ACC112 (cell line): ENCODE measurements around the gene PSEN2.
A peak's percentile ranks its signal among the peaks of the same experiment; 100 is the strongest.

Experiments used
- H2AFZ ChIP-seq: fragments of 200-600 bp; sonication (generic); one replicate; pipeline ENCODE4 v1.6.0; 2017; ENCODE audit warnings: antibody characterized with exemption, low read length; ENCODE audit not compliant: unreplicated experiment
- H3K27ac ChIP-seq: fragments of 200-600 bp; sonication (generic); 2 replicates; pipeline ENCODE4 v1.5.1; 2014; ENCODE audit warnings: low read depth, mild to moderate bottlenecking, antibody characterized with exemption, low read length, moderate library complexity
- H3K27me3 ChIP-seq: fragments of 200-600 bp; sonication (generic); 2 replicates; pipeline ENCODE4 v1.6.1; 2014; ENCODE audit warnings: mild to moderate bottlenecking, antibody characterized with exemption, low read length, moderate library complexity, mixed read lengths; ENCODE audit not compliant: insufficient read depth
- H3K36me3 ChIP-seq: fragments of 200-600 bp; sonication (generic); 2 replicates; pipeline ENCODE4 v1.6.1; 2016; ENCODE audit warnings: mild to moderate bottlenecking, antibody characterized with exemption, low read length, moderate library complexity, mixed read lengths; ENCODE audit not compliant: insufficient read depth
- H3K4me1 ChIP-seq: fragments of 200-600 bp; sonication (generic); one replicate; pipeline ENCODE4 v1.6.1; 2016; ENCODE audit warnings: low read length, mixed read lengths; ENCODE audit not compliant: insufficient read depth, unreplicated experiment, control insufficient read depth
- H3K4me3 ChIP-seq: fragments of 200-600 bp; sonication (generic); 2 replicates; pipeline ENCODE4 v1.5.1; 2014; ENCODE audit warnings: mild to moderate bottlenecking, low read depth, low read length
- H3K79me2 ChIP-seq: fragments of 200-600 bp; sonication (generic); one replicate; pipeline ENCODE4 v1.6.0; 2016; ENCODE audit warnings: low read length; ENCODE audit not compliant: control insufficient read depth, unreplicated experiment, insufficient read depth

Gene PSEN2

GRCh38 chr1:226875641-226876295, 5.4 kb downstream of the PSEN2 start:
- Histone ChIP-seq H3K36me3 (no peaks in the 10 kb centered on the region), H3K27ac (no peak overlapping the region), H2AFZ (no peak overlapping the region), H3K4me1 (peaks cover 10% of the 10 kb centered on the region), H3K27me3 (no peaks in the 10 kb centered on the region), H3K4me3 (no peak overlapping the region), H3K79me2 (peaks cover 7% of the 10 kb centered on the region)

- no peak overlapping the region for H2AFZ ChIP-seq
- H3K4me1 ChIP-seq = peaks cover 9% of the 10 kb centered on the region
- H3K36me3 ChIP-seq = no peaks in the 10 kb centered on the region
- H3K27ac ChIP-seq = no peak overlapping the region
- no peaks in the 10 kb centered on the region for H3K79me2 ChIP-seq
- no peak overlapping the region for H3K4me3 ChIP-seq
- H3K27me3 ChIP-seq = no peaks in the 10 kb centered on the region
These were observed 7.3 kb downstream of the PSEN2 start for GRCh38 chr1:226877669-226878068.

DNA sequence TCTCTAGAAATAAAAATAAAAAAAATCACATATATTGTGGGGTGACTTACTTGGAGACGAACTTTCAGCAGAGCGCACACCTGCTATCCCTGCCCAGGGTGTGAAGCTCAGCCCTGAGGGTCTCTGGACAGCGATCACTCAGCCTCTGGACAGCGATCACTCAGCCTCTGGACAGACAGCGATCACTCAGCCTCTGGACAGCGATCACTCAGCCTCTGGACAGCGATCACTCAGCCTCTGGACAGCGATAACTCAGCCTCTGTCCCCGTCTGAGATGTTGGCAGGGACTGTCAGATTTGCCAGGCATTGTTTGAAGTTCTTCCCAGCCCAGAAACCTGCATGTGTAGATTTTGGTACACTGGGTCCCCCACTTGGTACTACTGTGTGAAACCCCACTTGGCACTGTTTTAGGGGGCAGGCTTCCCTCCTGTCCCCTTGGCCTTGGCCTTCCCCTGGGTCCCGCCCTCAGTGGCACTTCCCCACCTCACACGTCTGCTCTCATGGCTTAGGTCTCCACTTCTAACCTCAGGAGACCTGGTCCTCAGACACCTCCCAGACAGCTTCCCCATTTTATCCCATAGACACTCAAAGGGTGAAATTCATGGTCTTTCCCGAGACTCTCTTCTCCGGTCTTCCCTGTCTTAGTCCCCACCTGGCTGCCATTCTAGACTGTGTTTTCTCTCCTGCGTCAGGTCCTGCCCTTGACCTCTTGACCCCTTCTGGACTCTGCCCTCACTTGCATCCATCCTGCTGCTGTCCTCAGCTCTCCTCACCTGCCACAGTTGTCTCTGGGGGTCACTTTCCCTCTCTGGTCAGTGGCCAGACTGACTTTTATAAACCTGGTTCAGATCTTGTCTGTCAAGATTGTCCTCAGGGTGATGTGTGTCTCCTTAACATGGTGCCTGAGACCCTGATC, 10.2 kb downstream of the PSEN2 start:
- H3K4me3 ChIP-seq = no peak overlapping the region
- H3K36me3 ChIP-seq = no peaks in the 10 kb centered on the region
- no peak overlapping the region for H3K27ac ChIP-seq
- H3K4me1 ChIP-seq = peaks cover 18% of the 10 kb centered on the region
- no peak overlapping the region for H2AFZ ChIP-seq
- no peaks in the 10 kb centered on the region for H3K79me2 ChIP-seq
- no peaks in the 10 kb centered on the region for H3K27me3 ChIP-seq

GRCh38 chr1:226881515-226882185, 11.2 kb downstream of the PSEN2 start:
- Histone ChIP-seq H2AFZ (no peak overlapping the region), H3K27ac (no peak overlapping the region), H3K4me3 (no peak overlapping the region), H3K4me1 (peaks cover 18% of the 10 kb centered on the region), H3K79me2 (no peaks in the 10 kb centered on the region), H3K27me3 (no peaks in the 10 kb centered on the region), H3K36me3 (no peaks in the 10 kb centered on the region)

DNA sequence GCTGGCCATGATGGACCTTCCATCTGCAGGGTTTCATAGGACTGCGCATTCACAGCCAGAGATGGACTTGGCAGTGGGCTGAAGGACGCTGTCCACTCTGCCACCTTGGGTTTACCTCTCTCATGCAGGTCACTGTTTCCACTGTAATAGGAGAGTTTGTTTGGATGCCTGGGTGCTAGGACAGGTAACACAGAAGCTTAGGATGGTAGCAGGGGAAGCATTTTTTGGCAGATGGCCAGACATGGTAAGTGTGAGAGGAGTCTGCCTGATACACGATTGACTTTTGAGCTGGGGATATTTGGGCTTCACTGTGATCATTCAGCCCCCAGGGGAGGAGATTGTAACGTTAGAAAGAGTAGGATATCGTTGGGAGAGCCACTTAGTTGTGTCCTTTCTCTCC, 11.8 kb downstream of the PSEN2 start:
- no peaks in the 10 kb centered on the region for H3K79me2 ChIP-seq
- H2AFZ ChIP-seq = peak overlapping the region; percentile 62
- H3K4me3 ChIP-seq = peak overlapping the region; percentile 70
- H3K27ac ChIP-seq = peak overlapping the region; percentile 48
- H3K36me3 ChIP-seq = no peaks in the 10 kb centered on the region
- no peaks in the 10 kb centered on the region for H3K27me3 ChIP-seq
- peaks cover 18% of the 10 kb centered on the region for H3K4me1 ChIP-seq

- no peaks in the 10 kb centered on the region for H3K79me2 ChIP-seq
- H2AFZ ChIP-seq = peak overlapping the region; percentile 62
- H3K27ac ChIP-seq = peak overlapping the region; percentile 48
- peak overlapping the region; percentile 70 for H3K4me3 ChIP-seq
- no peaks in the 10 kb centered on the region for H3K36me3 ChIP-seq
- no peaks in the 10 kb centered on the region for H3K27me3 ChIP-seq
- H3K4me1 ChIP-seq = peaks cover 18% of the 10 kb centered on the region
These were observed 12.4 kb downstream of the PSEN2 start for GRCh38 chr1:226882631-226883409.

DNA sequence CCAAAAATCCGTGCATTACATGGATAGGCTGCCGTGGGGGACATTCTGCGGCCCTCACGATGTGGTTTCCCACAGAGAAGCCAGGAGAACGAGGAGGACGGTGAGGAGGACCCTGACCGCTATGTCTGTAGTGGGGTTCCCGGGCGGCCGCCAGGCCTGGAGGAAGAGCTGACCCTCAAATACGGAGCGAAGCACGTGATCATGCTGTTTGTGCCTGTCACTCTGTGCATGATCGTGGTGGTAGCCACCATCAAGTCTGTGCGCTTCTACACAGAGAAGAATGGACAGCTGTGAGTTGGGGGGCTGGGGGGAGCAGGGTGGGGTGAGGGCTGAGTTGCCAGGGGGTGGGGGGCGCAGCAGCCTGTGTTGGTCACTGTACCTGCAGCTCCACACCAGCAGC, 13.2 kb downstream of the PSEN2 start:
- Histone ChIP-seq H3K79me2 (no peaks in the 10 kb centered on the region), H3K27me3 (no peaks in the 10 kb centered on the region), H3K4me1 (peaks cover 18% of the 10 kb centered on the region), H2AFZ (no peak overlapping the region), H3K27ac (no peak overlapping the region), H3K36me3 (no peaks in the 10 kb centered on the region), H3K4me3 (peak overlapping the region; percentile 70; the same call in 1 of the 2 replicates)

- no peaks in the 10 kb centered on the region for H3K36me3 ChIP-seq
- no peaks in the 10 kb centered on the region for H3K79me2 ChIP-seq
- peaks cover 18% of the 10 kb centered on the region for H3K4me1 ChIP-seq
- H3K4me3 ChIP-seq = no peak overlapping the region
- H3K27ac ChIP-seq = no peak overlapping the region
- no peaks in the 10 kb centered on the region for H3K27me3 ChIP-seq
- H2AFZ ChIP-seq = no peak overlapping the region
These were observed 13.8 kb downstream of the PSEN2 start for GRCh38 chr1:226884116-226884625.

DNA sequence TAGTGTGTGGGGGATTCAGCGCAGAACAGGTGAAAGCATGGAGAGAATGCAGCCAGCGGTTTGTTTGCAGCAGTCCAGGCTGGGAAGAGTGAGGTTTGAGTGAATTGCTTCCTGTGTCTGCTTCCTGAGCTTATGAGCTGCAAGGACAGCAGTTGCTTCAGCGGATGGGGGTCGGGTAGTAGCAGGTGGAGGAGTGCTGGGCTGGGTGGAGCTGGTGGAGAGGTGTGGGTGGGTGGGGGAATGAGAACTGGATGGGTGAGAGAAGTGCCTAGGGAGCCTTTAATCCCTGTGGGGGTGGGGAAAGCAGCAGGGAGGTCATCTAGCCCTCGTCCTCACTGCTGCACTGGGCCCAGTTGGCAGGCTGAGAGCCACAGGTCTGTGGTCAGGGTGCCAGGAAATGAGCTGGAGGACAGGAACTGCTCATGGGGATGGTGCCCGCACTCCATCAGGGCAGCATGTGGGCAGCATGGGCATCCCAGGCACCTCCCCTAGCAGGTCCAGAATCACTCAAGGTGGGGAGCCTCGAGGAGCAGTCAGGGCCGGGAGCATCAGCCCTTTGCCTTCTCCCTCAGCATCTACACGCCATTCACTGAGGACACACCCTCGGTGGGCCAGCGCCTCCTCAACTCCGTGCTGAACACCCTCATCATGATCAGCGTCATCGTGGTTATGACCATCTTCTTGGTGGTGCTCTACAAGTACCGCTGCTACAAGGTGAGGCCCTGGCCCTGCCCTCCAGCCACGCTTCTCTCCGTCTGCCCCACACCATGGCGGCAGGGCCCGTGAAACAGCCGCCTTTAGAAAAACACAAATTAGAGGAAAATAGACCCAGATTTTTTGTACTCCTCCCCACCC, 14.8 kb downstream of the PSEN2 start:
- Histone ChIP-seq H3K79me2 (no peaks in the 10 kb centered on the region), H3K4me1 (peaks cover 18% of the 10 kb centered on the region), H3K27ac (no peak overlapping the region), H3K27me3 (no peaks in the 10 kb centered on the region), H3K36me3 (no peaks in the 10 kb centered on the region), H3K4me3 (no peak overlapping the region), H2AFZ (no peak overlapping the region)
